HepG2 (cell line): ENCODE measurements around the gene CLASRP. TPM values are rescaled to one million over a fixed set of nuclear protein-coding genes. Genes with fewer than 3 reads are reported as not detected.
A peak's percentile ranks its signal among the peaks of the same experiment; 100 is the strongest.

Experiments
- ATAC-seq: fragments of 200-7000 bp; cut with Tn5 transposase; 3 replicates; pipeline ENCODE4 v1.9.1; 2020; ENCODE audit warnings: mild to moderate bottlenecking, moderate library complexity
- BruUV-seq: library from RNA; stranded (reverse); fragments of 400-500 nt; replicated peaks from 2 replicates; lab custom pipeline; 2021; lab: Mats Ljungman, UMichigan
- CTCF ChIA-PET: fragments of 300-600 bp; formaldehyde crosslinking; extraction: SDS; loops from one replicate; lab custom pipeline; 2021; ENCODE audit warnings: low total read pairs, inconsistent platforms, low intra/inter-chr PET ratio; lab: Yijun Ruan, JAX
- POLR2A ChIA-PET: fragments of 350-600 bp; sonication (Branson Sonifier 250); formaldehyde crosslinking; loops from one replicate; lab custom pipeline; 2020; ENCODE audit warnings: antibody characterized with exemption, inconsistent platforms; lab: Yijun Ruan, JAX
- DNase-seq: peaks from one replicate; pipeline ENCODE4 v3.0.0-alpha.2; 2015; ENCODE audit warnings: low spot score
- FAIRE-seq: peaks from 3 replicates; lab custom pipeline; 2011; peaks lifted over from hg19 to GRCh38; lab: Jason Lieb, UNC
- H2AFZ ChIP-seq: one replicate; pipeline ENCODE4 v1.6.1; 2011; ENCODE audit warnings: low read length, inconsistent platforms
- H3K27ac ChIP-seq: fragments of 300-600 bp; 3 replicates; pipeline ENCODE4 v1.8.0; 2011; ENCODE audit warnings: mixed run types, mild to moderate bottlenecking, mixed read lengths, low read length, inconsistent platforms; ENCODE audit not compliant: insufficient read depth; ENCODE audit errors: extremely low read length
- H3K27me3 ChIP-seq, 2 experiments: fragments of 200-600 bp in 1 of 2; 2 replicates in 1 of 2; 3 replicates in 1 of 2; pipeline versions ENCODE4 v1.6.0 to v1.8.0; 2011; ENCODE audit warnings: low read length in 2 of 2, mild to moderate bottlenecking in 2 of 2, moderate library complexity in 2 of 2, inconsistent platforms in 1 of 2; ENCODE audit not compliant: insufficient read depth in 2 of 2, control insufficient read depth in 1 of 2
- H3K36me3 ChIP-seq, 2 experiments: fragments of 200-600 bp in 1 of 2; replicated peaks in 1 of 2; 2 replicates in 1 of 2; 3 replicates in 1 of 2; pipeline versions ENCODE4 v1.5.1 to v1.8.0; 2011; ENCODE audit warnings: low read length in 2 of 2, inconsistent platforms in 1 of 2; ENCODE audit not compliant: insufficient read depth in 2 of 2, control insufficient read depth in 1 of 2
- H3K4me1 ChIP-seq: 2 replicates; pipeline ENCODE4 v1.5.1; 2012; ENCODE audit warnings: low read length, inconsistent platforms; ENCODE audit not compliant: insufficient read depth
- H3K4me2 ChIP-seq: 2 replicates; pipeline ENCODE4 v1.6.0; 2011; ENCODE audit warnings: low read depth, low read length, inconsistent platforms
- H3K4me3 ChIP-seq, 3 experiments: fragments of 200-600 bp in 1 of 3; sonication (generic), shearing (Covaris generic) in 1 of 3; replicated peaks in 1 of 3; 2 replicates each; pipeline ENCODE4 v1.5.1; 2011 to 2016; ENCODE audit warnings: low read length in 3 of 3, inconsistent platforms in 2 of 3, low read depth in 2 of 3, mild to moderate bottlenecking in 2 of 3, control low read depth in 1 of 3, mixed read lengths in 1 of 3; ENCODE audit not compliant: insufficient read depth in 1 of 3
- H3K79me2 ChIP-seq: one replicate; pipeline ENCODE4 v1.6.1; 2011; ENCODE audit warnings: low read length, inconsistent platforms; ENCODE audit not compliant: insufficient read depth
- H3K9ac ChIP-seq: 2 replicates; pipeline ENCODE4 v1.6.0; 2011; ENCODE audit warnings: mild to moderate bottlenecking, low read depth, low read length, inconsistent platforms; ENCODE audit not compliant: insufficient read depth
- H3K9me3 ChIP-seq: 2 replicates; pipeline ENCODE4 v1.5.1; 2012; ENCODE audit warnings: mild to moderate bottlenecking, low read length
- H4K20me1 ChIP-seq: 2 replicates; pipeline ENCODE4 v1.6.0; 2011; ENCODE audit warnings: inconsistent platforms, mild to moderate bottlenecking, low read length, moderate library complexity; ENCODE audit not compliant: insufficient read depth
- ARID5B ChIP-seq: IDR thresholded peaks from 2 replicates; pipeline ENCODE4 v1.4.0; 2020; ENCODE audit warnings: mild to moderate bottlenecking, missing genetic modification reagents
- CREM ChIP-seq, 2 experiments: sonication (generic) in 1 of 2; formaldehyde crosslinking in 1 of 2; IDR thresholded peaks; 2 replicates each; pipeline versions ENCODE4 v1.4.0 to v1.6.1; 2016 to 2020; ENCODE audit warnings: antibody characterized with exemption in 1 of 2, mild to moderate bottlenecking in 1 of 2, missing genetic modification reagents in 1 of 2
- HOXD1 ChIP-seq: sonication (generic); formaldehyde crosslinking; IDR thresholded peaks from 2 replicates; pipeline ENCODE4 v1.5.0; 2020; ENCODE audit warnings: missing genetic modification reagents
- MTERF4 ChIP-seq: sonication (generic); formaldehyde crosslinking; IDR thresholded peaks from 2 replicates; pipeline ENCODE4 v1.8.0; 2023; ENCODE audit warnings: mild to moderate bottlenecking, missing genetic modification reagents
- RBM22 ChIP-seq: fragments of 200-400 bp; formaldehyde crosslinking; optimal IDR thresholded peaks from 2 replicates; pipeline ENCODE3; 2017; ENCODE audit warnings: mild to moderate bottlenecking, low read length, moderate library complexity
- ZGPAT ChIP-seq: IDR thresholded peaks from 2 replicates; pipeline ENCODE4 v1.6.1; 2016; ENCODE audit warnings: mild to moderate bottlenecking
- ZKSCAN1 ChIP-seq: fragments of 150-350 bp; IDR thresholded peaks from 2 replicates; pipeline ENCODE4 v1.6.1; 2014; ENCODE audit warnings: low read length
- ZNF18 ChIP-seq: sonication (generic); formaldehyde crosslinking; IDR thresholded peaks from 2 replicates; pipeline ENCODE4 v1.8.0; 2022; ENCODE audit warnings: mild to moderate bottlenecking, missing genetic modification reagents; ENCODE audit not compliant: insufficient replicate concordance
- ZNF33A ChIP-seq: sonication (generic); formaldehyde crosslinking; IDR thresholded peaks from 2 replicates; pipeline ENCODE4 v1.5.1; 2020; ENCODE audit warnings: missing genetic modification reagents, mild to moderate bottlenecking, moderate library complexity, borderline replicate concordance
- ZSCAN9 ChIP-seq: IDR thresholded peaks from 2 replicates; pipeline ENCODE4 v1.6.1; 2016; ENCODE audit warnings: borderline replicate concordance
- WGBS: methylation state at CpG from one replicate; pipeline ENCODE4 v1.1.6; 2017; ENCODE audit warnings: low lambda C conversion rate; 5-methylcytosine and 5-hydroxymethylcytosine counted together
- in situ Hi-C: cut with HindIII; loops from 2 replicates; pipeline ENCODE4 v1.10.0; 2017; ENCODE audit warnings: low pct_unique_long_range_greater_than_20kb; ENCODE audit not compliant: extremely low pct_ligation_motif_present
- intact Hi-C: fragments of 100-400 bp; cut with micrococcal nuclease; formaldehyde crosslinking; loops from one replicate; pipeline ENCODE4 v1.10.0; 2022; ENCODE audit not compliant: unreplicated experiment
- polyA plus RNA-seq, 8 experiments: library from polyadenylated mRNA; depleted of rRNA in 3 of 8; stranded (reverse) in 7 of 8; unstranded in 1 of 8; fragments of >200 nt; fragmentation: Illumina TruSeq in 4 of 8; extraction: Trizol in 4 of 8; gene quantifications; 2 replicates each; pipeline versions ENCODE4 v1.2.1 to v1.2.3, GENCODE V29; 2011 to 2016; ENCODE audit warnings: low read depth in 4 of 8, missing spikeins in 1 of 8, mixed read lengths in 1 of 8; ENCODE audit not compliant: insufficient read depth in 1 of 8
- total RNA-seq, 5 experiments: library from RNA; depleted of rRNA; stranded (reverse); fragments of >200 nt; fragmentation: Illumina TruSeq; extraction: Trizol; gene quantifications; 2 replicates each; pipeline ENCODE4 v1.2.3, GENCODE V29; 2016; ENCODE audit warnings: low read depth in 1 of 5

CLASRP gene
- total and polyA plus RNA-seq, 2 of the 13 experiments (the other 11 are each of a cell fraction or from before 2014, with no cell fraction given), result 32.0 to 51.4 TPM

GRCh38 chr19:45058622-45059159 is 19.8 kb downstream of the CLASRP start (continued):
- no peak for TF ChIP-seq ZNF33A (CRISPR knock-in tag)
- TF ChIP-seq, all 625 proteins: peak for 0

- peak; percentile 36 for FAIRE-seq
- H3K27me3 ChIP-seq, result no peaks in the 10 kb centered on the region
- ChIA-PET CTCF (interaction anchor here (1.2 to 3.0 kb wide), 3 partner anchors 42 to 72 kb away, joined by 3 to 40 read pairs (median 7); no protein-coding TSS in a partner anchor), POLR2A (interaction anchor here (0.9 to 1.3 kb wide), 6 partner anchors 14 to 156 kb away, joined by 3 to 11 read pairs (median 3); partner anchors contain the start of genes APOE, CLASRP and RELB)
- H3K79me2 ChIP-seq, result no peaks in the 10 kb centered on the region
- H3K4me3 ChIP-seq, result no peak overlapping the region
- intact Hi-C loops (loop anchor here (1.0 kb wide), 1 partner anchor 42 kb away; no protein-coding TSS in a partner anchor), in situ Hi-C loops (no loop called here)
- no TSS peak for BruUV-seq
- H3K9ac ChIP-seq, result no peak overlapping the region
- no peak overlapping the region for H3K4me2 ChIP-seq
- peaks cover 61 to 86% of the 10 kb centered on the region in 2 experiments for H3K36me3 ChIP-seq
- peaks cover 5% of the 10 kb centered on the region; the same call in 1 of the 2 replicates for H4K20me1 ChIP-seq
- peak; percentile 78 for DNase-seq
- H2AFZ ChIP-seq, result no peak overlapping the region
- H3K27ac ChIP-seq, result no peak overlapping the region
- H3K9me3 ChIP-seq, result no peaks in the 10 kb centered on the region
- 84% methylated on average over 11 of the region's 16 CpGs for WGBS
- ATAC-seq, result peak; percentile 82
- H3K4me1 ChIP-seq, result no peaks in the 10 kb centered on the region
- TF ChIP-seq MTERF4 (CRISPR knock-in tag) (no peak), RBM22 (peak; percentile 19), ZSCAN9 (CRISPR knock-in tag) (no peak), ARID5B (CRISPR knock-in tag) (peak; percentile 35; the same call in 1 of the 2 replicates), HOXD1 (CRISPR knock-in tag) (0 out of 2 replicates have a peak, but pooled peaks have one; percentile 20), ZKSCAN1 (peak; percentile 59; the same call in 1 of the 2 replicates), ZGPAT (CRISPR knock-in tag) (no peak), CREM (IDR thresholded peaks at IDR 0.05) (no peak), CREM (CRISPR knock-in tag; IDR thresholded peaks at IDR 0.05) (no peak), ZNF18 (CRISPR knock-in tag) (no peak)
These were observed 20.6 kb downstream of the CLASRP start for GRCh38 chr19:45059258-45059965.
